WI38 (cell line): ENCODE data around the gene IFT172.
"Not testable (repeated sequence)": the region's sequence is repeated elsewhere in the genome, so short reads cannot be mapped to it uniquely, and the experiment has no call there.

Source experiments
- H3K4me3 ChIP-seq: 2 replicates; pipeline ENCODE4 v1.5.1; 2011; ENCODE audit warnings: low read depth, mild to moderate bottlenecking, control low read depth, low read length
- TF ChIP-seq, protein P1 (sequence below): IDR thresholded peaks from 2 replicates; pipeline ENCODE4 v1.5.1; 2012; ENCODE audit warnings: low read depth, mild to moderate bottlenecking, control low read depth, low read length

The IFT172 gene

DNA sequence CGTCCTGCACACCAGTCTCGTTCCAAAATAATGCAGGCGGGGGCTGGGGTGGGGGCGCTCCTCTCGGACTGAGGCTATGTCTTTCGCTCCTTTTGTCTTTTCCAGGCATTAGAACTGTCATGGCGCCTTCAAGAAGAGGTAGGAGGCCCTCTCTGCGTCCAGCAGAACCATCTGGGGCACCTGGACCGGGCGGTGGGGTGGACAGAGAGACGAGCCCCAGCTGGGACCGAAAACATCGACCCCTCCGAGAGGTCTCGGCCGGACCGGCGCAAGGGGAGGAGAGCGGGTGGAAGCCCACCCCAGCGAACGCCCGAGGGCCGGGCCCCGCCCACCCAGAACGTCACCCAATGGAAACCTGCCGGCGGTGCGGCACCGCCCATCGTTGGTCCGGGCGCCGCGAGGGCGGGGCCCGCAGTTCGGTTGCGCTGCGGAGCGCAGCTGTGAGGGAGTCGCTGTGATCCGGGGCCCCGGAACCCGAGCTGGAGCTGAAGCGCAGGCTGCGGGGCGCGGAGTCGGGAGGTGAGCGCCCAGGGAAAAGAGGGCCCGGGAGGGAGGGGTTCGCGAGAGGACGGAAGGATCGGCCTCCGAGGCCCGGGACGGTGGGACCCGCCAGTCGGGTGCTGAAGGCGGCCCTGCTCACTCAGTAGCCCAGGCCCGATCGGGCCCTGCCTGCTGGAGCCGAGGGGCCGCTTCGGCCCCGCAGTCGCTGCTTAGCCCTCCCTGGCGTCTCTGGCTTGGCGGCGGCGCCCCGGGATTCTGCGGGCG lies 61.1 kb downstream of the IFT172 start, which contains the start of gene NRBP1:
Gene NRBP1 (plus strand): TSS at position 419 of the 765 bp plus-strand sequence. CDS start 4,643 bp downstream, outside the sequence.
- TF ChIP-seq, protein P1, sequence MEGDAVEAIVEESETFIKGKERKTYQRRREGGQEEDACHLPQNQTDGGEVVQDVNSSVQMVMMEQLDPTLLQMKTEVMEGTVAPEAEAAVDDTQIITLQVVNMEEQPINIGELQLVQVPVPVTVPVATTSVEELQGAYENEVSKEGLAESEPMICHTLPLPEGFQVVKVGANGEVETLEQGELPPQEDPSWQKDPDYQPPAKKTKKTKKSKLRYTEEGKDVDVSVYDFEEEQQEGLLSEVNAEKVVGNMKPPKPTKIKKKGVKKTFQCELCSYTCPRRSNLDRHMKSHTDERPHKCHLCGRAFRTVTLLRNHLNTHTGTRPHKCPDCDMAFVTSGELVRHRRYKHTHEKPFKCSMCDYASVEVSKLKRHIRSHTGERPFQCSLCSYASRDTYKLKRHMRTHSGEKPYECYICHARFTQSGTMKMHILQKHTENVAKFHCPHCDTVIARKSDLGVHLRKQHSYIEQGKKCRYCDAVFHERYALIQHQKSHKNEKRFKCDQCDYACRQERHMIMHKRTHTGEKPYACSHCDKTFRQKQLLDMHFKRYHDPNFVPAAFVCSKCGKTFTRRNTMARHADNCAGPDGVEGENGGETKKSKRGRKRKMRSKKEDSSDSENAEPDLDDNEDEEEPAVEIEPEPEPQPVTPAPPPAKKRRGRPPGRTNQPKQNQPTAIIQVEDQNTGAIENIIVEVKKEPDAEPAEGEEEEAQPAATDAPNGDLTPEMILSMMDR, result no peak
- peak within 1 kb of the TSS; percentile 89 for H3K4me3 ChIP-seq

DNA sequence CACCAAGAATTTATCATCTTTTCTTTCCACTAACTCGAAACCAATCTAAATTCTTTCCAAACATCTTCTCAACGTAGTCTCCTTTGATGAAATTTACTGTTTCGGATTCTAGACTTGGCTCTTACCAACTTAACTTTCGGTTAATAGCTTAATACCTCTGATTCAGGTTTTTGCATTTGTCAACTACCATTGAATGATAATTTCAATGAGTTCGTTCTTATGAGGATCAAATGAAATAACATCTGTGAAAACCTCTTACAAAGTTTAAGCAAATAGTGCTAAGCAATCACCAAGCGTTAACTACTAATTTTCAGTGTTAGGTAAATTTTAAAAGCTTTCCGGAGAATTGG lies 61.7 kb downstream of the IFT172 start:
- TF ChIP-seq, protein P1, result no peak
- H3K4me3 ChIP-seq, result peak overlapping the region; percentile 89

DNA sequence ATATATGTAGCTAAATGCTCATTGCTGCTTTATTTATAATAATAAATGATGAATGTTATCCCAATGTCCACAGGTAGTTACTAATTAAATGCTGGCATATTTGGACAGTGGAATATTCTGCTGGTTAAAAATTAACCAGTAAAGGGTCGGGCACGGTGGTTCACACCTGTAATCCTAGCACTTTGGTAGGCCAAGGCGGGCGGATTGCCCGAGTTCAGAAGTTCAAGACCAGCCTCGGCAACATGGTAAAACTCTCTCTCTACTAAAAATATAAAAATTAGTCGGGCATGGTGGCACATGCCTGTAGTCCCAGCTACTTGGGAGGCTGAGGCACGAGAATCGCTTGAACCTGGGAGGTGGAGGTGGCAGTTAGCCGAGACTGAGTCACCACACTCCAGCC lies 64.5 kb downstream of the IFT172 start:
- H3K4me3 ChIP-seq, result not testable (repeated sequence)

DNA sequence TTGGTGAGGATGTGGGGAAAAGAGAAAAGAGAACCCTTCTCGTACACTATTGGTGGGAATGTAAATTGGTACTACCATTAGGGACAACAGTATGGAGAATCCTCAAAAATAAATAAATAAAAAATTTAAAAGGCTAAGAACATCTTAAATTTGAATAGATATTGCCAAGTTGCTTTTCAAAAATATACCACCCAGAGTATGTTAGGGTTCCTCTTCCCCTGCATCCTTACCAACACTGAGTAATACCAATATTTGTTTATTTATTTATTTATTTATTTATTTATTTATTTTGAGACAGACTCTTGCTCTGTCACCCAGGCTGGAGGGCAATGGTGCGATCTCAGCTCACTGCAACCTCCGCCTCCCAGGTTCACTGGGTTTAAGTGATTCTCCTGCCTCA lies 66.6 kb downstream of the IFT172 start:
- H3K4me3 ChIP-seq, result no peak overlapping the region

DNA sequence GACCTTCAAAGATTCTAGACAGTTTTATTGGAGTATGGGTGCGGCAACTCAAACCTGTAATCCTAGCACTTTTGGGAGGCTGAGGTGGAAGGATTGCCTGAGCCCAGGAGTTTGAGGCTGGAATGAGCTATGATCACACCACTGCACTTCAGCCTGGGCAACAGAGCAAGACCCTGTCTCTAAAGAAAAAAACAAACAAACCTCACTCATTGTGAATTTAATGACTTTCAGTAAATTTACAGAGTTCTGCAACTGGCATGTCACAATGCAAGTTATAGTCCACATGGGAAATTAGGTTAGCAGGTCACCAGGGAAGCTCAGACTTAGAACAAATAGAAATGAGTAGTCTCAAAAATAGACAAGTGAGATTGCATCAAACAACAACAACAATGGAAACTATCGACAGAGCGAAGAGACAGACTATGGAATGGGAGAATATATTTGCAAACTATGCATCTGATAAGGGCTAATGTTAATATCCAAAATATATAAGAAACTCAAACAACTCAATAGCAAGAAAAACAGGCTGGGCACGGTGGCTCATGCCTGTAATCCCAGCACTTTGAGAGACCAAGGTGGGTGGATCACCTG lies 67.8 kb downstream of the IFT172 start:
- TF ChIP-seq, protein P1, result no peak
- H3K4me3 ChIP-seq, result no peak overlapping the region

More for the DNA sequence above, 66.6 kb downstream of the IFT172 start:
- TF ChIP-seq, protein P1, result no peak

DNA sequence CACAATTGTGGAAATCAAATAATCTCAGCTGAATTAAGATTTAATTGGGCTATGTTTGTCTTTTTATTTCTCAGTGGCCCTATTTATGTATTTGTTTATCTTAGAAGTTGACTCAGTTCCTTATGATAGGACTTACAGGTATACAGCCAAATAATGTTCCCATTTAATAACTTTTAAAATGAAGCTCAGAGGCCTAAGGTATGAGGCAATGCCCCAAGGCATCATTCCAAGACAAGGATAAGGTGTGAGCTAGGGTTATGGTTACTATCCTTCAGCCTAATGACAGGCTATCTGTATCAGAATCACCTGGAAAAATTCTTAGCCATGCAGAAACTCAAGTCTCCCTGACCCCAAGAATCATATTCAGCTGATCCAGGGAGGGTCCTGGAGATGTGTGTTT lies 68.5 kb downstream of the IFT172 start:
- TF ChIP-seq, protein P1, result no peak
- no peak overlapping the region for H3K4me3 ChIP-seq

DNA sequence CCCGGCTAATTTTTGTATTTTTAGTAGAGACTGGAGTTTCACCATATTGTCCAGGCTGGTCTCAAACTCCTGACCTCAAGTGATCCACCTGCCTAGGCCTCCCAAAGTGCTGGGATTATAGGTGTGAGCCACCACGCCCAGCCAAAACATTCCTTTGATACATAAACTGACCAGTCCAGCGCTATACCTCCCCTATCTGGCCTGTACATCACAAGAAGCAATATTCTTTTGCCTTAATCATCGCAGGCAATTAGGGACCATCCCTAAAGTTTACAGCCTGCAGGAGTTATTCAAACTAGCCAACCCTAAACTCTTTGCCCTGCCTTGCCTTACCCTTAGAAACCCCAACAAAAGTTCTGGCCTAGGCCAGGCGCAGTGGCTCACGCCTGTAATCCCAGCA lies 73.4 kb downstream of the IFT172 start:
- no peak overlapping the region for H3K4me3 ChIP-seq
- TF ChIP-seq, protein P1, result no peak
